ENCODE data around the gene KCNN3.

Gene KCNN3

GRCh38 chr1:154846565-154847442, 23.3 kb downstream of the KCNN3 start:
- TF ChIP-seq CTCF (IDR thresholded peaks at IDR 0.05; ENCODE audit: insufficient read depth, low read depth, low read length, missing control alignments), result no peak
- DNase-seq (ENCODE audit: low read depth), result no peak
- no peak overlapping the region for H3K4me3 ChIP-seq (ENCODE audit: low read length)

- TF ChIP-seq CTCF (IDR thresholded peaks at IDR 0.05; ENCODE audit: insufficient read depth, low read depth, low read length, missing control alignments), result no peak
- no peak overlapping the region for H3K4me3 ChIP-seq (ENCODE audit: low read length)
- DNase-seq (ENCODE audit: low read depth), result no peak
Observed at GRCh38 chr1:154845879-154846278, 24.2 kb downstream of the KCNN3 start.

GRCh38 chr1:154845174-154845573, 24.9 kb downstream of the KCNN3 start:
- no peak for TF ChIP-seq CTCF (IDR thresholded peaks at IDR 0.05; ENCODE audit: insufficient read depth, low read depth, low read length, missing control alignments)
- DNase-seq (ENCODE audit: low read depth), result no peak
- no peak overlapping the region for H3K4me3 ChIP-seq (ENCODE audit: low read length)

GRCh38 chr1:154844297-154844681, 25.8 kb downstream of the KCNN3 start:
- no peak for TF ChIP-seq CTCF (IDR thresholded peaks at IDR 0.05; ENCODE audit: insufficient read depth, low read depth, low read length, missing control alignments)
- DNase-seq (ENCODE audit: low read depth), result no peak
- no peak overlapping the region for H3K4me3 ChIP-seq (ENCODE audit: low read length)

- DNase-seq (ENCODE audit: low read depth), result no peak
Observed at GRCh38 chr1:154843636-154844296, 26.3 kb downstream of the KCNN3 start.

GRCh38 chr1:154842635-154843034, 27.4 kb downstream of the KCNN3 start:
- no peak for DNase-seq (ENCODE audit: low read depth)
- TF ChIP-seq CTCF (IDR thresholded peaks at IDR 0.05; ENCODE audit: insufficient read depth, low read depth, low read length, missing control alignments), result no peak
- no peak overlapping the region for H3K4me3 ChIP-seq (ENCODE audit: low read length)

More at GRCh38 chr1:154843636-154844296, 26.3 kb downstream of the KCNN3 start:
- TF ChIP-seq CTCF (IDR thresholded peaks at IDR 0.05; ENCODE audit: insufficient read depth, low read depth, low read length, missing control alignments), result no peak
- no peak overlapping the region for H3K4me3 ChIP-seq (ENCODE audit: low read length)
